Epithelial cell of esophagus (primary cell): ENCODE measurements around the gene ZNF814.

ENCODE experiments used
- DNase-seq: peaks from one replicate; pipeline ENCODE4 v3.0.0; 2010; ENCODE audit warnings: low read depth
- H3K4me3 ChIP-seq: 2 replicates; pipeline ENCODE4 v1.5.1; 2011; ENCODE audit warnings: mild to moderate bottlenecking, low read length, control low read depth
- TF ChIP-seq, protein P1 (sequence below): IDR thresholded peaks from 2 replicates; pipeline ENCODE4 v1.5.1; 2011; ENCODE audit warnings: low read depth, mild to moderate bottlenecking, low read length, control low read depth, inconsistent platforms; ENCODE audit not compliant: insufficient read depth; ENCODE audit errors: missing control alignments

The ZNF814 gene

DNA sequence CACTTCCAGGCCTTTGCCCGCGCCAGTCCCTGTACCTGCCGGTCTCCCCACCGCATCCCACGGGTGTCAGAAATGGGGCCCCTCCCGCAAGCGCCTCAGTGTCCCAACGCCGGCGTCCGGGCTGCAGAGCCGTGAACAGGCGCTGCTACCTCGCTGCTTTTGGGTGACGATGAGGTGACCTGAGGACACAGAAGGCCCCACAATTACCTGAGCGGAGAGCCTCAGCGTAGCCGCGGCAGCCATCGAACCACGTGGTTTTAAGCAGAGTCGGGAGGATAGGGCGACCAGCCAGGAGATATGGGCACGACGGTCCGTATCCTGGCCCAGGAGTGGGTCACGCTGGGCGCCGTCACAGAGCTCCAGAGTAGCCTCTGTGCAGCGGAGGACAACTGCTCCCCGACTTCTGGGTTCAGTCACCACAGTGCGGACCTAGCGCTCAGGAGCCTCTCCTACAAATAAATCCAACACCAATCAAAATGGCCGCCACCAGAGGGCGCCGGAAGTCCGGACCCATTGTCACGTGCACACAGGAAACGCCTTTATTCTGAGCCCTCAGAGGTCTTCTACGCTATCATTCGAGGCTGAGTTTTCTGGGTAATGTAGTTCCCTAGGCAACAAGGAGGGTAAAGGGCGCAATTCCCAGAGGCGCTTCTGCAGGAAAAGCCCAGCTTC lies at the start of gene ZNF814:
Gene ZNF814 (minus strand): TSS at position 478 of the 672 bp plus-strand sequence. CDS start 235 bp downstream, at position 243.
- peak within 1 kb of the TSS; percentile 91 for H3K4me3 ChIP-seq
- TF ChIP-seq, protein P1, sequence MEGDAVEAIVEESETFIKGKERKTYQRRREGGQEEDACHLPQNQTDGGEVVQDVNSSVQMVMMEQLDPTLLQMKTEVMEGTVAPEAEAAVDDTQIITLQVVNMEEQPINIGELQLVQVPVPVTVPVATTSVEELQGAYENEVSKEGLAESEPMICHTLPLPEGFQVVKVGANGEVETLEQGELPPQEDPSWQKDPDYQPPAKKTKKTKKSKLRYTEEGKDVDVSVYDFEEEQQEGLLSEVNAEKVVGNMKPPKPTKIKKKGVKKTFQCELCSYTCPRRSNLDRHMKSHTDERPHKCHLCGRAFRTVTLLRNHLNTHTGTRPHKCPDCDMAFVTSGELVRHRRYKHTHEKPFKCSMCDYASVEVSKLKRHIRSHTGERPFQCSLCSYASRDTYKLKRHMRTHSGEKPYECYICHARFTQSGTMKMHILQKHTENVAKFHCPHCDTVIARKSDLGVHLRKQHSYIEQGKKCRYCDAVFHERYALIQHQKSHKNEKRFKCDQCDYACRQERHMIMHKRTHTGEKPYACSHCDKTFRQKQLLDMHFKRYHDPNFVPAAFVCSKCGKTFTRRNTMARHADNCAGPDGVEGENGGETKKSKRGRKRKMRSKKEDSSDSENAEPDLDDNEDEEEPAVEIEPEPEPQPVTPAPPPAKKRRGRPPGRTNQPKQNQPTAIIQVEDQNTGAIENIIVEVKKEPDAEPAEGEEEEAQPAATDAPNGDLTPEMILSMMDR: peak; percentile 42
- DNase-seq: peak; percentile 82

DNA sequence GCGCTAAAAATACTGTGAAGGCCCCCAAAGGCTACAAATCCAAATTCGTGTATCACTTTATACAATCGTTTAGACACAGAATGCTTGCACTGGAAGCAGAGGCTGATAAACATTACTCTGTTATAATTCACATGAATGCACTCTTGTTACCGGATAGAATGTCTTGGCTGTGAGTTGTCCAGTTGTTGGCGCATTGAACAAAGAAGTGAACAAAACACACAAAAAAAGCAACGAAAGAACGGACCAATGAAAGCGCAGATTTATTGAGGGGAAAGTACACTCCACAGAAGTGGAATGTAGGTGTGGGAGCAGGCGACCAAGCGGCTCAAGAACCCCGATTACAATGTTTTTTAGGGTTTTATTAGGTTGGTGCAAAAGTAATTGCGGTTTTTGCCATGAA lies 46.9 kb upstream of the ZNF814 start:
- DNase-seq: no peak
- TF ChIP-seq, protein P1: no peak
- H3K4me3 ChIP-seq: no peak overlapping the region

DNA sequence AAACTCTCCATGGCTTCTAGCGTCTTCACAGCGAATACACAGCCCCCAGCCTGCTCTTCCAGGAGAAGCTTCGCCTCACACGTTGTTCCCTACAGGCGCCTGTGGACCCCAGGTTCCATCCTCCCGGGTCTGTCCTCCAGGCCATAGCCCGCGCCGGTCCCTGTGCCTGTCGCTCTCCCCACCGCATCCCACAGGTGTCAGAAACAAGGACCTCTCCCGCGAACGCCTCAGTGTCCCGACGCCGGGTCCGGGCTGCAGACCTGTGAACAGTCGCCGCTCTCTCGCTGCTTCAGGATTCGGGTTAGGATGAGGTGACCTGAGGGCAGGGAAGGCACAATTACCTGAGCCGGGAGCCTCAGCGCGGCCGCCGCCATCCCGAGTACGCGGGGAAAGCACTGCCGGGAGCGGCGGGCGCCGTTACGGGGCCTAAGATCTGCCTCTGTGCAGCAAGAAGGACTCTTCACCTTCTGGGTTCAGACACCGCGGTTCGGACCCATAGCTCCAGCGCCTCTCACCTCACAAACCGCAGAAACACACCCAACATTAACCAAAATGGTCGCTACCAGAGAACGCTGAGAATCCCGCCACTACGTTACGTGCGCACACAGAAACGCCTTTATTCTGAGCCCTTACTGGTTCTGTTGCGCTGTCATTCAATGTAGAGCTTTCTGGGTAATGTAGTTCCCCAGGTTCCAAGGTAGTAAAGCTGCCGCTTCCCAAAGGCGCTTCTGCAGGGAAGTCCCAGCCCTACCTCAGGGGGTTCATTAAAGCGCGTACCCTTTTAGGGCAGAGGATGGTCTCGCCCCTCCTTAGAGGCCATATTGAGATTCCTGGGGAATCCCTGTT lies 46.2 kb upstream of the ZNF814 start, which contains the start of gene ZNF418:
Gene ZNF418 (minus strand): TSS at position 583 of the 846 bp plus-strand sequence. CDS start 1,580 bp downstream, outside the sequence.
- peak within 1 kb of the TSS; percentile 81 for H3K4me3 ChIP-seq
- TF ChIP-seq, protein P1: no peak
- peak; percentile 90 for DNase-seq

DNA sequence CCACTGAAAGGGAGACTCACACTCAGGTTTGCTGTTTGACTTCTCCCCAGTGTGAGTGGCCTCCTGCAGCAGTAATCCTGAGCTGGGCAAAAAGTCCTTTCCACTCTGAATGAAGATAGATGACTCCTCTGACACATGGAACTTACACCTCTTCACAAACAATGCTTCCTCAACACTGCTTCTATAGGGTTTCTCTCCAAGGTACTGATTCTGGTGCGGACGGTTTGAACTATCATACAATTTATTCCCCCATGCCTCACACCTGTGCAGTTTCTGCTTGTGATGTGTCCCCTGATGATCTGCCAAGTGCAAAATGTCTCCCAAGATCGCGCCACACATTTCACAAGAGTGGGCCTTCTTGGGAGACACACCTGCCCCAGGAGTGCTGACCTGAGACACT lies 38.8 kb upstream of the ZNF814 start:
- H3K4me3 ChIP-seq: no peak overlapping the region
- TF ChIP-seq, protein P1: no peak
- DNase-seq: no peak

DNA sequence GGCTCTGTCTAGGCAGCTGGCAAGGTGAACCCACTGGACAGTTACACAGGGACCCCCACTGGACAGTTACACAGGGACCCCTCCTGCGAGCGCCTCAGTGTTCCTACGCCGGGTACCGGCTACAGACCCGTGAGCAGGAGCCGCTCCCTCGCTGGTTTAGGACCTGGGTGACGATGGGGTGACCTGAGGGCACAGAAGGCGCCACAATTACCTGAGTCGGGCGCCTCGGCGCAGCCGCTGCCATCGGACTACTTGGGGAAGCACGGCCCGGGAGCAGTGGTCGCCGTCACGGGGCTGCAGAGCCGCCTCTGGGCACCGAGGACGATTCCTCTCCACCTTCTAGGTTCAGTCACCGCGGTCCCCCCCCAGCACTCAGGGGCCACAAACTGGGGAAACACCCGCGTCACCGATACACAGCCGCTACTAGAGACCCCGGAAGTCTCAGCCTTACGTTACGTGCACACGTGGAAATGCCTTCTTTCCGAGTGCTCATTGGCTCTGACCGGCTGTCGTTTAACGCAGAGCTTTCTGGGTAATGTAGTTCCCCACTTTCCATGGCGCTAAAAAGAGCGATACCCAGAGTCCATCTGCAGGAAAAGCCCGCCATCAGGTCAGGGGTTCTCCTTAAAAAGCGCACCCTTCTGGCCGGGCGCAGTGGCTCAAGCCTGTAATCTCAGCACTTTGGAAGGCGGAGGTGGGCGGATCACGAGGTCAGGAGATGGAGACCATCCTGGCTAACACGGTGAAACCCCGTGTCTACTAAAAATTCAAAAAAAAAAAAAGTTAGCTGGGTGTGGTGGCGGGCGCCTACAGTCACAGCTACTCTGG lies 27.5 kb upstream of the ZNF814 start, which contains the start of gene ZNF417:
Gene ZNF417 (minus strand): TSS at position 425 of the 828 bp plus-strand sequence. CDS start 181 bp downstream, at position 244.
- peak; percentile 95 for DNase-seq
- H3K4me3 ChIP-seq: peak within 1 kb of the TSS; percentile 83

DNA sequence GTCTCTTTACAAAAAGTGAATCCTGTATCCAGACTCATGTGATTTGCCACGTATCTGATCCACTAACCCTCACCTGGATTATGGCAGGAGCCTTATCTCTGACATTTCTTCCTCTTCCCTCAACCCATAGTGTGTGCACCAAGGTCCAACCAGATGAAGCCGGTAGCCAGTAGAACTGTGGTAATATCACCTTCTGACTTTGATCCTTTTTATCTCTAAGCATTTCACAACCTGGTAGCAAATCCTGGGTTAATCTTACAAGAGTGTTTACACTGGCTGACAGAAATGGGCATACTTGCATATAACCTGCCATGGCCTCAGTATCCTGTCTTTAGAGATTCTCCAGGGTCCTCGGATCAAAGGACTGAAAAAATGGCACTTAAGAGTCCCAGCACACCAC lies 25.7 kb upstream of the ZNF814 start:
- TF ChIP-seq, protein P1: no peak
- no peak for DNase-seq
- no peak overlapping the region for H3K4me3 ChIP-seq

DNA sequence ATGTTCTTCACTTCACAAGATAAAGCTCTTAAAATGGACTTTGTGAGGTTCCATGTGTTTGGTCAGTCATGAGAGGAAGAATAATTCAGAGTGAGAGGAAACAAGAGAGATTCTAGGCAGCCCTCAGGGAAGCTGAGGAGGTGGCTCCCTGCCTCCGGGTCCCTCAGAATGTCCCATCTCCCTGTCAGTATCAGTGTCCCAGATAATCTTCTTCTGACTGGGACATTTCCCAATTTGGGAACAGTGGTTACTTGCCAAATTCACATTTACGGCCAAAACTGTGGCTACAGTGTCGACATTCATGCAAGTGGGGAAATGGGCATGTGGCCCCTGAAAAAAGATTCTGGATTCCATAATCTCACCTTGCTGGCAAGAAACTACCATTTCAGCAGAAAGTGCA lies 18.6 kb upstream of the ZNF814 start:
- no peak for DNase-seq
- no peak overlapping the region for H3K4me3 ChIP-seq
- TF ChIP-seq, protein P1: no peak
